Measurements from ENCODE around the gene ARFGEF3. TPM values are rescaled to one million over a fixed set of nuclear protein-coding genes. Genes with fewer than 3 reads are reported as not detected.
"Not testable (repeated sequence)": the region's sequence is repeated elsewhere in the genome, so short reads cannot be mapped to it uniquely, and the experiment has no call there.

The ARFGEF3 gene
- total RNA-seq, 1 experiment from 2014 or later = 0.71 TPM

GRCh38 chr6:138357928-138358327 lies 196.2 kb downstream of the ARFGEF3 start:
- ChIA-PET POLR2A (ENCODE audit: low non-redundant PET) (no interaction called here), CTCF (no interaction called here)
- no peaks in the 10 kb centered on the region for H3K27me3 ChIP-seq (replicated peaks; ENCODE audit: insufficient read depth, low read depth, low read length, poor library complexity)
- H3K4me1 ChIP-seq (ENCODE audit: insufficient read depth, low read length, poor library complexity, severe bottlenecking) = no peaks in the 10 kb centered on the region
- TF ChIP-seq EZH2 (IDR thresholded peaks at IDR 0.05; ENCODE audit: borderline replicate concordance, low read depth, low read length, poor library complexity, severe bottlenecking) = no peak
- TF ChIP-seq CTCF (conservative IDR thresholded peaks at IDR 0.05; ENCODE audit: low read depth, low read length) = no peak
- BruUV-seq (replicated peaks) = no TSS peak
- intact Hi-C loops (cut with micrococcal nuclease; ENCODE audit: unreplicated experiment) = no loop called here
- DNase-seq (ENCODE audit: low spot score) = no peak
- H3K9me3 ChIP-seq (ENCODE audit: low read depth, low read length, poor library complexity, severe bottlenecking) = no peaks in the 10 kb centered on the region
- H3K4me3 ChIP-seq (ENCODE audit: low read depth, low read length, poor library complexity, severe bottlenecking) = no peak overlapping the region
- no peak overlapping the region for H3K27ac ChIP-seq (ENCODE audit: low read depth, low read length, poor library complexity, severe bottlenecking)
- H3K36me3 ChIP-seq (ENCODE audit: insufficient read depth, low read length, poor library complexity, severe bottlenecking) = no peaks in the 10 kb centered on the region

GRCh38 chr6:138368684-138369083 lies 206.9 kb downstream of the ARFGEF3 start:
- H3K36me3 ChIP-seq (ENCODE audit: insufficient read depth, low read length, poor library complexity, severe bottlenecking); H3K4me1 ChIP-seq (ENCODE audit: insufficient read depth, low read length, poor library complexity, severe bottlenecking); H3K27ac ChIP-seq (ENCODE audit: low read depth, low read length, poor library complexity, severe bottlenecking); DNase-seq (ENCODE audit: low spot score); H3K4me3 ChIP-seq (ENCODE audit: low read depth, low read length, poor library complexity, severe bottlenecking); BruUV-seq (replicated peaks); H3K9me3 ChIP-seq (ENCODE audit: low read depth, low read length, poor library complexity, severe bottlenecking); intact Hi-C loops (cut with micrococcal nuclease; ENCODE audit: unreplicated experiment); H3K27me3 ChIP-seq (replicated peaks; ENCODE audit: insufficient read depth, low read depth, low read length, poor library complexity); CTCF ChIA-PET; POLR2A ChIA-PET (ENCODE audit: low non-redundant PET): not testable (repeated sequence)

GRCh38 chr6:138370631-138371451 lies 209.1 kb downstream of the ARFGEF3 start:
- no peak for DNase-seq (ENCODE audit: low spot score)
- TF ChIP-seq CTCF (conservative IDR thresholded peaks at IDR 0.05; ENCODE audit: low read depth, low read length) (no peak), EZH2 (IDR thresholded peaks at IDR 0.05; ENCODE audit: borderline replicate concordance, low read depth, low read length, poor library complexity, severe bottlenecking) (no peak)
- BruUV-seq (replicated peaks) = no TSS peak
- POLR2A ChIA-PET (ENCODE audit: low non-redundant PET) = no interaction called here
- CTCF ChIA-PET = no interaction called here
- Histone ChIP-seq H3K4me1 (ENCODE audit: insufficient read depth, low read length, poor library complexity, severe bottlenecking) (peaks cover 7% of the 10 kb centered on the region), H3K9me3 (ENCODE audit: low read depth, low read length, poor library complexity, severe bottlenecking) (no peaks in the 10 kb centered on the region), H3K36me3 (ENCODE audit: insufficient read depth, low read length, poor library complexity, severe bottlenecking) (no peaks in the 10 kb centered on the region), H3K27ac (ENCODE audit: low read depth, low read length, poor library complexity, severe bottlenecking) (no peak overlapping the region), H3K4me3 (ENCODE audit: low read depth, low read length, poor library complexity, severe bottlenecking) (no peak overlapping the region), H3K27me3 (replicated peaks; ENCODE audit: insufficient read depth, low read depth, low read length, poor library complexity) (no peaks in the 10 kb centered on the region)
- intact Hi-C loops (cut with micrococcal nuclease; ENCODE audit: unreplicated experiment) = no loop called here

GRCh38 chr6:138371452-138371711 lies 209.6 kb downstream of the ARFGEF3 start:
- Histone ChIP-seq H3K4me3 (ENCODE audit: low read depth, low read length, poor library complexity, severe bottlenecking) (no peak overlapping the region), H3K9me3 (ENCODE audit: low read depth, low read length, poor library complexity, severe bottlenecking) (no peaks in the 10 kb centered on the region), H3K27me3 (replicated peaks; ENCODE audit: insufficient read depth, low read depth, low read length, poor library complexity) (no peaks in the 10 kb centered on the region), H3K4me1 (ENCODE audit: insufficient read depth, low read length, poor library complexity, severe bottlenecking) (peaks cover 7% of the 10 kb centered on the region), H3K36me3 (ENCODE audit: insufficient read depth, low read length, poor library complexity, severe bottlenecking) (no peaks in the 10 kb centered on the region), H3K27ac (ENCODE audit: low read depth, low read length, poor library complexity, severe bottlenecking) (no peak overlapping the region)
- intact Hi-C loops (cut with micrococcal nuclease; ENCODE audit: unreplicated experiment) = no loop called here
- TF ChIP-seq EZH2 (IDR thresholded peaks at IDR 0.05; ENCODE audit: borderline replicate concordance, low read depth, low read length, poor library complexity, severe bottlenecking) = no peak
- TF ChIP-seq CTCF (conservative IDR thresholded peaks at IDR 0.05; ENCODE audit: low read depth, low read length) = no peak
- BruUV-seq (replicated peaks) = no TSS peak
- ChIA-PET CTCF (no interaction called here), POLR2A (ENCODE audit: low non-redundant PET) (no interaction called here)
- no peak for DNase-seq (ENCODE audit: low spot score)

Measured in A673 (cell line).